Choroid plexus epithelial cell (primary cell): ENCODE measurements around the gene NAAA.

Experiments
- DNase-seq: peaks from one replicate; pipeline ENCODE4 v3.0.0-alpha.2; 2010; ENCODE audit warnings: low read depth
- H3K4me3 ChIP-seq: 2 replicates; pipeline ENCODE4 v1.5.1; 2011; ENCODE audit warnings: low read depth, mild to moderate bottlenecking, control low read depth, low read length, moderate library complexity
- TF ChIP-seq, protein P1 (sequence below): conservative IDR thresholded peaks from 2 replicates; pipeline ENCODE4 v1.5.1; 2011; ENCODE audit warnings: low read depth, mild to moderate bottlenecking, control low read depth, inconsistent platforms, low read length, moderate library complexity

Gene NAAA

DNA sequence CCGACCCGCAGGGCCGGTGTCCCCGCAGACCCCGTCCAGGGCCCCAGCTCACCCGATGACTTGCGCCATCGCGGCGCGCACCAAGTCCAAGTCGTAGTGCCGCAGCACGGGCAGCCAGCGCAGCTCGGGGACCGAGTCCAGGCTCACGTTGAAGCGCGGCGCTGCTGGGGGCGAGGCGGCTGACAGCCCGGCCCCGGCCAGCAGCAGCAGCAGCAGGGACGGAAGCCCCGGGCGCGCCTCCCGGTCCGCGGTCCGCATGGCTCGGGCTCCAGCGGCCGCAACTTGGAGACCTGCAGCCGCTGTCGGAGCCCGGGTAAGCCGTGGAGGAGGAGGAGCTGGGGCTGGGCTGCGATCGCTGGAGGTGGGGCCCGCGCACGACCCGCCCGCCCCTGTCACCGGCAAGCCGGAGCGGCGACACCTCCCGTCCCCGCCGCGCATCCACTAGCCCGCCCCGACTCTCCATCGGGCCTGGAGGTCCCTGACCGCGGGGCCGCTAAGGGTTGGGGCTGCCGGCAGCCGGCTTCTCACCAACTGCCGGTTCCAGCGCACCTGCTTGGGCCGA, at the start of gene NAAA:
TSS of gene NAAA (minus strand) at position 322 of the 562 bp plus-strand sequence. CDS start at position 258, 64 bp downstream.
- TF ChIP-seq, protein P1, sequence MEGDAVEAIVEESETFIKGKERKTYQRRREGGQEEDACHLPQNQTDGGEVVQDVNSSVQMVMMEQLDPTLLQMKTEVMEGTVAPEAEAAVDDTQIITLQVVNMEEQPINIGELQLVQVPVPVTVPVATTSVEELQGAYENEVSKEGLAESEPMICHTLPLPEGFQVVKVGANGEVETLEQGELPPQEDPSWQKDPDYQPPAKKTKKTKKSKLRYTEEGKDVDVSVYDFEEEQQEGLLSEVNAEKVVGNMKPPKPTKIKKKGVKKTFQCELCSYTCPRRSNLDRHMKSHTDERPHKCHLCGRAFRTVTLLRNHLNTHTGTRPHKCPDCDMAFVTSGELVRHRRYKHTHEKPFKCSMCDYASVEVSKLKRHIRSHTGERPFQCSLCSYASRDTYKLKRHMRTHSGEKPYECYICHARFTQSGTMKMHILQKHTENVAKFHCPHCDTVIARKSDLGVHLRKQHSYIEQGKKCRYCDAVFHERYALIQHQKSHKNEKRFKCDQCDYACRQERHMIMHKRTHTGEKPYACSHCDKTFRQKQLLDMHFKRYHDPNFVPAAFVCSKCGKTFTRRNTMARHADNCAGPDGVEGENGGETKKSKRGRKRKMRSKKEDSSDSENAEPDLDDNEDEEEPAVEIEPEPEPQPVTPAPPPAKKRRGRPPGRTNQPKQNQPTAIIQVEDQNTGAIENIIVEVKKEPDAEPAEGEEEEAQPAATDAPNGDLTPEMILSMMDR, result peak; percentile 10
- DNase-seq, result peak; percentile 68
- H3K4me3 ChIP-seq, result peak within 1 kb of the TSS; percentile 84

DNA sequence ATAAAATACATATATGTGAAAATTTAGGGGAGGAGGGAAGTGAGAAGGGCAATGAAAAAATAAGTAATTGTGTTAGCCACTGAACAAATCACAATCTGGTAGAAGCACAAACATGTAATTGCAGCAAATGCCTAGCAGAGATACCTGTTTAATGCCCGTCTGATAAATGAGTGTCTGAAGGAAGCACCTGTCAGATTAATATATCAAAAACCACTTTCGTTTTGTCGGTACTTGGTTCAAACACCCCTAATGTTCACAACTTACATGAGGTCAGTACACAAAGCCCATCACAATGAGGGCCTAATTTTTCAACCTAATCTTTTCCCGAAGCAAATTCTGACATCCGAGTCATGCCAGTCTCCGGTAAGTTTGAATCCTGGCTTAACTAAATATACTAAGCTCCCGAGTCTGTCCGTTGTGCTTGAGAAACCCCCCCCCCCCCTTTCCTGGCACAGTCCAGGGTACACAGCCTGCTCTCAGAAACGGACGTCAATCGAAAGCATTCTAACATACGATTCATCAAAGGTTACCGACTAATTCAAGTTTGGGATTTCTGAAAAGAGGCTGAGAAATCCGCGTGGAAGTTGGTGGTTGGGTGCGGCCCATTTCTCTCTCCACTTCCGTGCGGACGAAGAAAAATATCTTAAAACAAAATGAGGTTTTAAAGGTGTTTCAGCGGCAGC, 49.2 kb upstream of the NAAA start:
- peak; percentile 35 for DNase-seq
- TF ChIP-seq, protein P1, result no peak
- H3K4me3 ChIP-seq, result peak overlapping the region; percentile 78

DNA sequence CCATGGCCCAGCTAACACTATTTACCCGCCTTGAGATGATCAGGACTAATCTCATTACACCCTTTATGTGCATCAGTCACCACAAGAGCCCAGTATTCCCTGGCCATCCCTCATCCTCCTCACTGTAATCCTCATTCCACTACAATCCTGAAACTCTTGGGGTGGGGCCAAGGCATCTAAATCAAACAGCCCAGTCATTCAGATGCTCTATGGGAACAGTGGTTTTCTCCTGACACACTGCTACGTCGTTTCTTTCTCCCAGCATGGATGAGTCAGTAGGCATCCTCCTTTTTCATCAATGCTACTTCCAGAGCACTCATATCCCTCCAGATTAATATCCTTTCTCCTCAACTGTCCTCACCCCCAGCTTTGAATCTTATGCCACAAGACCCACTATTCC, 44.3 kb upstream of the NAAA start:
- H3K4me3 ChIP-seq, result no peak overlapping the region
- peak; percentile 70 for DNase-seq
- TF ChIP-seq, protein P1, result no peak

DNA sequence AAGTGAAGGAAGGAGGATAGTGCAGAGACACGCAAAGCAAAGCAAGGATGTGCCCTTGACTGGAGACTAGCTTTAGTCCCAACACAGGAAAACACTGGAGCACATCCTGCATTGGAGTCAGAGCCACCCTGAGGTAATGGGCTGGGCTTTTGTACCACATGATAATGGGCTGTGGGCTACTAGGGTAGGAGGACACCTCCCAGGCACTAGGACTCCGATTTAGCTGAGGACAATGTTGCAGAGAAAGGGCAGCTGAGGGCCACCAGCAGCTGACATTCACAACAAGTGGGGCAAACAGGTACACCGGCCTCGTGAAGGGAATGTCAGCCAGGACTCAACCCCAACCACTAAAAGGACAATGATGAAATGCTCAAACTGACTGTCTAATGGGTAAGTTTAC, 39.8 kb upstream of the NAAA start:
- H3K4me3 ChIP-seq, result no peak overlapping the region
- DNase-seq, result no peak
- TF ChIP-seq, protein P1, result no peak

DNA sequence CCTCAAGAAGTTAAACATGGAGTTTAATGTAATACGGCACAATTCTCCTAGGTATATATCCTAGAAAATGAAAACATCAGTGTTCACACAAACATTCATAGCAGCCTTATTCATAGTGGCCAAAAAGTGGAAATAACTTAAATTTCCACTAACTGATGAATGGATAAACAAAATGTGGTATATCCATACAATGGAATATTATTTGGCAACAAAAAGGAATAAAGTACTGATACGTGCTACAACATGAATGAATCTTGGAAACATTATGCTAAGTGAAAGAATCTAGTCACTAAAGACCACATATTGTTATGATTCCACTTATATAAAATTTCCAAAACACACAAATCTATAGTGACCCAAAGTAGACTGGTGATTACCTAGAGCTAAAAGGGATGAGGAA, 35.4 kb upstream of the NAAA start:
- no peak for DNase-seq
- no peak overlapping the region for H3K4me3 ChIP-seq
- TF ChIP-seq, protein P1, result no peak

GRCh38 chr4:75973766-75974165, 33.0 kb upstream of the NAAA start:
- DNase-seq, result no peak
- H3K4me3 ChIP-seq, result no peak overlapping the region
- TF ChIP-seq, protein P1, result no peak

DNA sequence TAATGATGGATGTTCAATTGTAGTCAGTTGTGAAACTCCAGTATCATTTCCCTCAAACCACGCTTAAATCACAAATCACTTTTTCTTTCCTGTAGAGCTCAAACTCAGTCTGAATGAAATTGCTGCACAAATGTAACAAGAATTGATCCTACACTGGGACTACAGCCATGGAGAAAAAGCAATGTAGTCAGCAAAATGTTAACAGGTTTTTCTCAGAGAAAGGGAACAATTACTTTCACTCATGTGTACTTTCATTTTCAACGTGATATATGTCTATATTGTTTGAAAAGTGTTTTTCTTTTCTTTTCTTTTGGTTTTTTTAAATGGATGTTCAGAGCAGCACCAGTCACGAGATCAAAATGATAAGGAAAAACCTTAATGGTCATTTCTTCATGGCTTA, 27.3 kb upstream of the NAAA start:
- H3K4me3 ChIP-seq, result no peak overlapping the region
- DNase-seq, result no peak
- TF ChIP-seq, protein P1, result no peak
